ENCODE measurements around the gene BMPR1A. TPM values are rescaled to one million over a fixed set of nuclear protein-coding genes. Genes with fewer than 3 reads are reported as not detected.

The BMPR1A gene
- total RNA-seq, 1 donor from 2014 or later: 20.8 TPM

GRCh38 chr10:86727470-86727869 lies 28.9 kb upstream of the BMPR1A start:
- no peaks in the 10 kb centered on the region for H3K36me3 Mint-ChIP-seq (ENCODE audit: low read depth, unreplicated experiment)
- peaks cover 9% of the 10 kb centered on the region for H3K27me3 Mint-ChIP-seq (ENCODE audit: unreplicated experiment)
- no peaks in the 10 kb centered on the region for H3K9me3 Mint-ChIP-seq (ENCODE audit: unreplicated experiment)
- DNase-seq (ENCODE audit: low spot score): no peak
- TF ChIP-seq CTCF (IDR thresholded peaks at IDR 0.05; ENCODE audit: unreplicated experiment): no peak
- H3K4me3 Mint-ChIP-seq (ENCODE audit: unreplicated experiment): no peak overlapping the region
- no peaks in the 10 kb centered on the region for H3K4me1 Mint-ChIP-seq (ENCODE audit: unreplicated experiment)
- no peak overlapping the region for H3K27ac Mint-ChIP-seq (ENCODE audit: unreplicated experiment)

GRCh38 chr10:86728056-86728455 lies 28.4 kb upstream of the BMPR1A start:
- no peaks in the 10 kb centered on the region for H3K36me3 Mint-ChIP-seq (ENCODE audit: low read depth, unreplicated experiment)
- H3K27me3 Mint-ChIP-seq (ENCODE audit: unreplicated experiment): peaks cover 12% of the 10 kb centered on the region
- H3K27ac Mint-ChIP-seq (ENCODE audit: unreplicated experiment): no peak overlapping the region
- no peaks in the 10 kb centered on the region for H3K9me3 Mint-ChIP-seq (ENCODE audit: unreplicated experiment)
- no peak for TF ChIP-seq CTCF (IDR thresholded peaks at IDR 0.05; ENCODE audit: unreplicated experiment)
- H3K4me3 Mint-ChIP-seq (ENCODE audit: unreplicated experiment): no peak overlapping the region
- DNase-seq (ENCODE audit: low spot score): no peak
- H3K4me1 Mint-ChIP-seq (ENCODE audit: unreplicated experiment): no peaks in the 10 kb centered on the region

- peaks cover 15% of the 10 kb centered on the region for H3K27me3 Mint-ChIP-seq (ENCODE audit: unreplicated experiment)
- no peak overlapping the region for H3K27ac Mint-ChIP-seq (ENCODE audit: unreplicated experiment)
- H3K4me3 Mint-ChIP-seq (ENCODE audit: unreplicated experiment): no peak overlapping the region
- TF ChIP-seq CTCF (IDR thresholded peaks at IDR 0.05; ENCODE audit: unreplicated experiment): no peak
- no peak for DNase-seq (ENCODE audit: low spot score)
- no peaks in the 10 kb centered on the region for H3K4me1 Mint-ChIP-seq (ENCODE audit: unreplicated experiment)
- H3K36me3 Mint-ChIP-seq (ENCODE audit: low read depth, unreplicated experiment): no peaks in the 10 kb centered on the region
- no peaks in the 10 kb centered on the region for H3K9me3 Mint-ChIP-seq (ENCODE audit: unreplicated experiment)
Observed at GRCh38 chr10:86729677-86730076, 26.7 kb upstream of the BMPR1A start.

- H3K36me3 Mint-ChIP-seq (ENCODE audit: low read depth, unreplicated experiment): no peaks in the 10 kb centered on the region
- peaks cover 17% of the 10 kb centered on the region for H3K27me3 Mint-ChIP-seq (ENCODE audit: unreplicated experiment)
- no peak overlapping the region for H3K4me3 Mint-ChIP-seq (ENCODE audit: unreplicated experiment)
- H3K4me1 Mint-ChIP-seq (ENCODE audit: unreplicated experiment): no peaks in the 10 kb centered on the region
- H3K27ac Mint-ChIP-seq (ENCODE audit: unreplicated experiment): no peak overlapping the region
- no peak for DNase-seq (ENCODE audit: low spot score)
- no peak for TF ChIP-seq CTCF (IDR thresholded peaks at IDR 0.05; ENCODE audit: unreplicated experiment)
- H3K9me3 Mint-ChIP-seq (ENCODE audit: unreplicated experiment): no peaks in the 10 kb centered on the region
Observed at GRCh38 chr10:86730227-86730626, 26.2 kb upstream of the BMPR1A start.

GRCh38 chr10:86732771-86733170 lies 23.6 kb upstream of the BMPR1A start:
- no peak for DNase-seq (ENCODE audit: low spot score)
- Mint-ChIP-seq H3K36me3 (ENCODE audit: low read depth, unreplicated experiment) (no peaks in the 10 kb centered on the region), H3K4me1 (ENCODE audit: unreplicated experiment) (no peaks in the 10 kb centered on the region), H3K27me3 (ENCODE audit: unreplicated experiment) (peaks cover 17% of the 10 kb centered on the region), H3K4me3 (ENCODE audit: unreplicated experiment) (no peak overlapping the region), H3K9me3 (ENCODE audit: unreplicated experiment) (no peaks in the 10 kb centered on the region), H3K27ac (ENCODE audit: unreplicated experiment) (no peak overlapping the region)
- no peak for TF ChIP-seq CTCF (IDR thresholded peaks at IDR 0.05; ENCODE audit: unreplicated experiment)

Measured in endothelial cell (in vitro differentiated cells).